HepG2 (cell line): ENCODE measurements around the gene SARNP. TPM values are rescaled to one million over a fixed set of nuclear protein-coding genes. Genes with fewer than 3 reads are reported as not detected.

Source experiments
- AKAP8 ChIP-seq: sonication (generic); formaldehyde crosslinking; IDR thresholded peaks from 2 replicates; pipeline ENCODE4 v1.5.1; 2020; ENCODE audit warnings: mild to moderate bottlenecking, missing genetic modification reagents
- ATF7 ChIP-seq, 2 experiments: fragments of 450-650 bp in 1 of 2; sonication (generic) in 1 of 2; formaldehyde crosslinking in 1 of 2; IDR thresholded peaks; 2 replicates each; pipeline versions ENCODE4 v1.4.0 to v1.6.1; 2016 to 2020; ENCODE audit warnings: antibody characterized with exemption in 1 of 2, mild to moderate bottlenecking in 1 of 2, missing genetic modification reagents in 1 of 2
- ERF ChIP-seq: IDR thresholded peaks from 2 replicates; pipeline ENCODE4 v1.6.1; 2018; ENCODE audit warnings: missing biosample characterization, missing genetic modification reagents
- KMT2A ChIP-seq: sonication (generic); formaldehyde crosslinking; IDR thresholded peaks from 2 replicates; pipeline ENCODE4 v1.4.0; 2020; ENCODE audit warnings: missing genetic modification reagents
- MAFF ChIP-seq: IDR thresholded peaks from 2 replicates; pipeline ENCODE4 v1.6.1; 2011; ENCODE audit warnings: low read depth, low read length, improper control_type of control experiment
- NFATC3 ChIP-seq: sonication (generic); formaldehyde crosslinking; IDR thresholded peaks from 2 replicates; pipeline ENCODE4 v1.5.1; 2020; ENCODE audit warnings: mild to moderate bottlenecking, missing genetic modification reagents
- PITX1 ChIP-seq: sonication (generic); formaldehyde crosslinking; IDR thresholded peaks from 2 replicates; pipeline ENCODE4 v1.5.1; 2020; ENCODE audit warnings: mild to moderate bottlenecking, missing genetic modification reagents
- ZC3H13 ChIP-seq: sonication (generic); formaldehyde crosslinking; IDR thresholded peaks from 2 replicates; pipeline ENCODE4 v1.8.1; 2023; ENCODE audit warnings: mild to moderate bottlenecking, missing genetic modification reagents, moderate library complexity
- ZFP36L1 ChIP-seq: sonication (generic); formaldehyde crosslinking; IDR thresholded peaks from 2 replicates; pipeline ENCODE4 v1.8.0; 2022; ENCODE audit warnings: mild to moderate bottlenecking, missing genetic modification reagents, moderate library complexity
- ZNF329 ChIP-seq: sonication (generic); formaldehyde crosslinking; IDR thresholded peaks from 2 replicates; pipeline ENCODE4 v1.9.0; 2021; ENCODE audit warnings: low read depth, mild to moderate bottlenecking, missing genetic modification reagents
- ZNF337 ChIP-seq: sonication (generic); formaldehyde crosslinking; IDR thresholded peaks from 2 replicates; pipeline ENCODE4 v1.5.1; 2020; ENCODE audit warnings: missing genetic modification reagents, low read depth, mild to moderate bottlenecking, borderline replicate concordance
- ZNF350 ChIP-seq: sonication (generic); formaldehyde crosslinking; IDR thresholded peaks from 2 replicates; pipeline ENCODE4 v1.4.0; 2020; ENCODE audit warnings: mild to moderate bottlenecking, low read depth, missing genetic modification reagents, borderline replicate concordance
- ZNF549 ChIP-seq: sonication (generic); formaldehyde crosslinking; IDR thresholded peaks from 2 replicates; pipeline ENCODE4 v1.5.0; 2020; ENCODE audit warnings: missing genetic modification reagents
- ZNF577 ChIP-seq: sonication (generic); formaldehyde crosslinking; IDR thresholded peaks from 2 replicates; pipeline ENCODE4 v1.4.0; 2020; ENCODE audit warnings: mild to moderate bottlenecking, low read depth, missing genetic modification reagents, borderline replicate concordance
- ZNF589 ChIP-seq: sonication (generic); formaldehyde crosslinking; conservative IDR thresholded peaks from 2 replicates; pipeline ENCODE4 v1.8.0; 2022; ENCODE audit warnings: mild to moderate bottlenecking, moderate library complexity, missing genetic modification reagents
- ZNF850 ChIP-seq: sonication (generic); formaldehyde crosslinking; conservative IDR thresholded peaks from 2 replicates; pipeline ENCODE4 v1.9.0; 2021; ENCODE audit warnings: mild to moderate bottlenecking, missing genetic modification reagents
- polyA plus RNA-seq, 8 experiments: library from polyadenylated mRNA; depleted of rRNA in 3 of 8; stranded (reverse) in 7 of 8; unstranded in 1 of 8; fragments of >200 nt; fragmentation: Illumina TruSeq in 4 of 8; extraction: Trizol in 4 of 8; gene quantifications; 2 replicates each; pipeline versions ENCODE4 v1.2.1 to v1.2.3, GENCODE V29; 2011 to 2016; ENCODE audit warnings: low read depth in 4 of 8, missing spikeins in 1 of 8, mixed read lengths in 1 of 8; ENCODE audit not compliant: insufficient read depth in 1 of 8
- total RNA-seq, 5 experiments: library from RNA; depleted of rRNA; stranded (reverse); fragments of >200 nt; fragmentation: Illumina TruSeq; extraction: Trizol; gene quantifications; 2 replicates each; pipeline ENCODE4 v1.2.3, GENCODE V29; 2016; ENCODE audit warnings: low read depth in 1 of 5
- TF ChIP-seq, protein P1 (sequence below): sonication (generic); formaldehyde crosslinking; IDR thresholded peaks from 2 replicates; pipeline ENCODE4; 2020; ENCODE audit warnings: missing genetic modification reagents, mild to moderate bottlenecking, borderline replicate concordance
- TF ChIP-seq, protein P2 (sequence below): sonication (generic); formaldehyde crosslinking; IDR thresholded peaks from 2 replicates; pipeline ENCODE4 v1.5.1; 2020; ENCODE audit warnings: missing genetic modification reagents, mild to moderate bottlenecking, borderline replicate concordance
- TF ChIP-seq, protein P3 (sequence below): sonication (generic); formaldehyde crosslinking; IDR thresholded peaks from 2 replicates; pipeline ENCODE4 v1.4.0; 2020; ENCODE audit warnings: missing genetic modification reagents
- TF ChIP-seq, protein P4 (sequence below): sonication (generic); formaldehyde crosslinking; IDR thresholded peaks from 2 replicates; pipeline ENCODE4 v1.8.0; 2022; ENCODE audit warnings: missing genetic modification reagents, mild to moderate bottlenecking, borderline replicate concordance

The SARNP gene
- total and polyA plus RNA-seq, 2 of the 13 experiments (the other 11 are each of a cell fraction or from before 2014, with no cell fraction given) = 59.0 to 95.4 TPM

DNA sequence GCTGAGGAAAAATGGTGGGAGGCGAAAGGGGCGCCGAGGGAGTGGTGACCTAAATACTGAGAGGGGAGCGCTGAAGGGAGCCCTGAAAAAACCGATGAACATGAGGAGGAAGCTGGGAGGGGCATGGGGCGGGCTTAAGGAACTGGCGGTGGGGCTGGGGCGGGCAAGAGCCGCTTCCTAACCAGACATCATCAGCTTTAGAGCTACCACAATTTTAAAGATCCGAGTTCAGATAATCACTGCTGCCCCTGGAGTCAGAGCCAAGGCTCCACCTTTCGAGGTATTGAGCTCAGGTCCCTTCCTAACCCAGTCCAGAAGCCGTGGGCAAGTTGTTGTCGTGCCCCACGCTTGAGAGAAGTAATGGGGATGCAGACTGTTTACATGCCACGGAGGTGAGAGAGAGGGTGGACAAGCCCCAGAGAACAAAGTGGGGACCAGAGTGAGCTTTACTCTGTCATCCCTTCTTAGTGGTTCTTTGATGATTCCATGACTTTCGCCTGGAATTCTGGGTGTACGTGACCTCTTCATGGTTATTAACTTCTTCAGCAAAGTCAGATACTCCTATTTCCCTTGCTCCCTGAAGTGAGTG is 710 bp upstream of the SARNP start (continued):
- TF ChIP-seq, protein P1, sequence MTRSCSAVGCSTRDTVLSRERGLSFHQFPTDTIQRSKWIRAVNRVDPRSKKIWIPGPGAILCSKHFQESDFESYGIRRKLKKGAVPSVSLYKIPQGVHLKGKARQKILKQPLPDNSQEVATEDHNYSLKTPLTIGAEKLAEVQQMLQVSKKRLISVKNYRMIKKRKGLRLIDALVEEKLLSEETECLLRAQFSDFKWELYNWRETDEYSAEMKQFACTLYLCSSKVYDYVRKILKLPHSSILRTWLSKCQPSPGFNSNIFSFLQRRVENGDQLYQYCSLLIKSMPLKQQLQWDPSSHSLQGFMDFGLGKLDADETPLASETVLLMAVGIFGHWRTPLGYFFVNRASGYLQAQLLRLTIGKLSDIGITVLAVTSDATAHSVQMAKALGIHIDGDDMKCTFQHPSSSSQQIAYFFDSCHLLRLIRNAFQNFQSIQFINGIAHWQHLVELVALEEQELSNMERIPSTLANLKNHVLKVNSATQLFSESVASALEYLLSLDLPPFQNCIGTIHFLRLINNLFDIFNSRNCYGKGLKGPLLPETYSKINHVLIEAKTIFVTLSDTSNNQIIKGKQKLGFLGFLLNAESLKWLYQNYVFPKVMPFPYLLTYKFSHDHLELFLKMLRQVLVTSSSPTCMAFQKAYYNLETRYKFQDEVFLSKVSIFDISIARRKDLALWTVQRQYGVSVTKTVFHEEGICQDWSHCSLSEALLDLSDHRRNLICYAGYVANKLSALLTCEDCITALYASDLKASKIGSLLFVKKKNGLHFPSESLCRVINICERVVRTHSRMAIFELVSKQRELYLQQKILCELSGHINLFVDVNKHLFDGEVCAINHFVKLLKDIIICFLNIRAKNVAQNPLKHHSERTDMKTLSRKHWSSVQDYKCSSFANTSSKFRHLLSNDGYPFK (CRISPR knock-in tag) = no peak
- TF ChIP-seq ZNF329 (CRISPR knock-in tag) (no peak), ZC3H13 (no peak; the same call in 1 of the 2 replicates), NFATC3 (CRISPR knock-in tag) (no peak), AKAP8 (CRISPR knock-in tag) (no peak), ERF (no peak), ZNF549 (CRISPR knock-in tag) (no peak), ZNF350 (CRISPR knock-in tag) (no peak), KMT2A (no peak), ZNF577 (no peak), ZNF337 (CRISPR knock-in tag) (peak; percentile 58; the same call in 1 of the 2 replicates), ZNF589 (CRISPR knock-in tag) (no peak), ATF7 (IDR thresholded peaks at IDR 0.05) (no peak), ATF7 (CRISPR knock-in tag; IDR thresholded peaks at IDR 0.05) (no peak), MAFF (no peak), PITX1 (CRISPR knock-in tag) (peak; percentile 20; the same call in 1 of the 2 replicates), ZNF850 (CRISPR knock-in tag) (no peak), ZFP36L1 (CRISPR knock-in tag) (no peak)
- TF ChIP-seq, protein P2, sequence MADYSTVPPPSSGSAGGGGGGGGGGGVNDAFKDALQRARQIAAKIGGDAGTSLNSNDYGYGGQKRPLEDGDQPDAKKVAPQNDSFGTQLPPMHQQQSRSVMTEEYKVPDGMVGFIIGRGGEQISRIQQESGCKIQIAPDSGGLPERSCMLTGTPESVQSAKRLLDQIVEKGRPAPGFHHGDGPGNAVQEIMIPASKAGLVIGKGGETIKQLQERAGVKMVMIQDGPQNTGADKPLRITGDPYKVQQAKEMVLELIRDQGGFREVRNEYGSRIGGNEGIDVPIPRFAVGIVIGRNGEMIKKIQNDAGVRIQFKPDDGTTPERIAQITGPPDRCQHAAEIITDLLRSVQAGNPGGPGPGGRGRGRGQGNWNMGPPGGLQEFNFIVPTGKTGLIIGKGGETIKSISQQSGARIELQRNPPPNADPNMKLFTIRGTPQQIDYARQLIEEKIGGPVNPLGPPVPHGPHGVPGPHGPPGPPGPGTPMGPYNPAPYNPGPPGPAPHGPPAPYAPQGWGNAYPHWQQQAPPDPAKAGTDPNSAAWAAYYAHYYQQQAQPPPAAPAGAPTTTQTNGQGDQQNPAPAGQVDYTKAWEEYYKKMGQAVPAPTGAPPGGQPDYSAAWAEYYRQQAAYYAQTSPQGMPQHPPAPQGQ (CRISPR knock-in tag) = no peak
- TF ChIP-seq, protein P3, sequence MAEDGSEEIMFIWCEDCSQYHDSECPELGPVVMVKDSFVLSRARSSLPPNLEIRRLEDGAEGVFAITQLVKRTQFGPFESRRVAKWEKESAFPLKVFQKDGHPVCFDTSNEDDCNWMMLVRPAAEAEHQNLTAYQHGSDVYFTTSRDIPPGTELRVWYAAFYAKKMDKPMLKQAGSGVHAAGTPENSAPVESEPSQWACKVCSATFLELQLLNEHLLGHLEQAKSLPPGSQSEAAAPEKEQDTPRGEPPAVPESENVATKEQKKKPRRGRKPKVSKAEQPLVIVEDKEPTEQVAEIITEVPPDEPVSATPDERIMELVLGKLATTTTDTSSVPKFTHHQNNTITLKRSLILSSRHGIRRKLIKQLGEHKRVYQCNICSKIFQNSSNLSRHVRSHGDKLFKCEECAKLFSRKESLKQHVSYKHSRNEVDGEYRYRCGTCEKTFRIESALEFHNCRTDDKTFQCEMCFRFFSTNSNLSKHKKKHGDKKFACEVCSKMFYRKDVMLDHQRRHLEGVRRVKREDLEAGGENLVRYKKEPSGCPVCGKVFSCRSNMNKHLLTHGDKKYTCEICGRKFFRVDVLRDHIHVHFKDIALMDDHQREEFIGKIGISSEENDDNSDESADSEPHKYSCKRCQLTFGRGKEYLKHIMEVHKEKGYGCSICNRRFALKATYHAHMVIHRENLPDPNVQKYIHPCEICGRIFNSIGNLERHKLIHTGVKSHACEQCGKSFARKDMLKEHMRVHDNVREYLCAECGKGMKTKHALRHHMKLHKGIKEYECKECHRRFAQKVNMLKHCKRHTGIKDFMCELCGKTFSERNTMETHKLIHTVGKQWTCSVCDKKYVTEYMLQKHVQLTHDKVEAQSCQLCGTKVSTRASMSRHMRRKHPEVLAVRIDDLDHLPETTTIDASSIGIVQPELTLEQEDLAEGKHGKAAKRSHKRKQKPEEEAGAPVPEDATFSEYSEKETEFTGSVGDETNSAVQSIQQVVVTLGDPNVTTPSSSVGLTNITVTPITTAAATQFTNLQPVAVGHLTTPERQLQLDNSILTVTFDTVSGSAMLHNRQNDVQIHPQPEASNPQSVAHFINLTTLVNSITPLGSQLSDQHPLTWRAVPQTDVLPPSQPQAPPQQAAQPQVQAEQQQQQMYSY (CRISPR knock-in tag) = no peak
- TF ChIP-seq, protein P4, sequence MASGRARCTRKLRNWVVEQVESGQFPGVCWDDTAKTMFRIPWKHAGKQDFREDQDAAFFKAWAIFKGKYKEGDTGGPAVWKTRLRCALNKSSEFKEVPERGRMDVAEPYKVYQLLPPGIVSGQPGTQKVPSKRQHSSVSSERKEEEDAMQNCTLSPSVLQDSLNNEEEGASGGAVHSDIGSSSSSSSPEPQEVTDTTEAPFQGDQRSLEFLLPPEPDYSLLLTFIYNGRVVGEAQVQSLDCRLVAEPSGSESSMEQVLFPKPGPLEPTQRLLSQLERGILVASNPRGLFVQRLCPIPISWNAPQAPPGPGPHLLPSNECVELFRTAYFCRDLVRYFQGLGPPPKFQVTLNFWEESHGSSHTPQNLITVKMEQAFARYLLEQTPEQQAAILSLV (CRISPR knock-in tag) = no peak
